Gastrocnemius medialis (tissue), 4 donors: ENCODE measurements around the gene HMMR.

ENCODE experiments used
- POLR2A ChIP-seq, 2 donors: fragments of 450-650 bp; IDR thresholded peaks; one replicate each; pipeline ENCODE4 v1.6.1; 2017; ENCODE audit warnings: antibody characterized with exemption in 2 of 2, mild to moderate bottlenecking in 2 of 2, moderate library complexity in 2 of 2
- TF ChIP-seq, protein P1 (sequence below), 5 experiments: fragments of 450-650 bp in 3 of 5; fragments of 200-600 bp in 2 of 5; sonication (generic) in 2 of 5; IDR thresholded peaks in 4 of 5; conservative IDR thresholded peaks in 1 of 5; 1 replicate in 4 of 5; 2 replicates in 1 of 5; pipeline ENCODE4 v1.5.1; 2016 to 2019; ENCODE audit warnings: antibody characterized with exemption in 5 of 5, mild to moderate bottlenecking in 3 of 5, moderate library complexity in 3 of 5

DNA sequence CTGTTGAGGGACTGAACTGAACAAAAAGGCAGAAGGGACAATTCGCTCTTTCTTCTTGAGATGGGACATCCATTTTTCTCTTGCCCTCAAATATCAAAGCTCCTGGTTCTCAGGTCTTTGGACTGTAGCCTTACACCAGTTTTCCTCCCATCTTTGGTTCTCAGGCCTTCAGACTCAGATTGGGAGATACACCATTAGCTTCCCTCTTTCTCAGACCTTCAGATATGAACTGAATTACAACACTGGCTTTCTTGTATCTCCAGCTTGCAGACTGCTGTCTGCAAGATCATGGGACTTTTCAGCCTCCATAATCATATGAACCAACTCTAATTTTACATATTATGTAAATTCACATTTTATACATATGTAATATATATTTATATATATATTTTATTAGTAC lies 35.6 kb upstream of the HMMR start:
- TF ChIP-seq, protein P1, sequence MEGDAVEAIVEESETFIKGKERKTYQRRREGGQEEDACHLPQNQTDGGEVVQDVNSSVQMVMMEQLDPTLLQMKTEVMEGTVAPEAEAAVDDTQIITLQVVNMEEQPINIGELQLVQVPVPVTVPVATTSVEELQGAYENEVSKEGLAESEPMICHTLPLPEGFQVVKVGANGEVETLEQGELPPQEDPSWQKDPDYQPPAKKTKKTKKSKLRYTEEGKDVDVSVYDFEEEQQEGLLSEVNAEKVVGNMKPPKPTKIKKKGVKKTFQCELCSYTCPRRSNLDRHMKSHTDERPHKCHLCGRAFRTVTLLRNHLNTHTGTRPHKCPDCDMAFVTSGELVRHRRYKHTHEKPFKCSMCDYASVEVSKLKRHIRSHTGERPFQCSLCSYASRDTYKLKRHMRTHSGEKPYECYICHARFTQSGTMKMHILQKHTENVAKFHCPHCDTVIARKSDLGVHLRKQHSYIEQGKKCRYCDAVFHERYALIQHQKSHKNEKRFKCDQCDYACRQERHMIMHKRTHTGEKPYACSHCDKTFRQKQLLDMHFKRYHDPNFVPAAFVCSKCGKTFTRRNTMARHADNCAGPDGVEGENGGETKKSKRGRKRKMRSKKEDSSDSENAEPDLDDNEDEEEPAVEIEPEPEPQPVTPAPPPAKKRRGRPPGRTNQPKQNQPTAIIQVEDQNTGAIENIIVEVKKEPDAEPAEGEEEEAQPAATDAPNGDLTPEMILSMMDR (IDR thresholded peaks at IDR 0.05 in 4 of 5, conservative IDR thresholded peaks at IDR 0.05 in 1 of 5): no peak
- TF ChIP-seq POLR2A (IDR thresholded peaks at IDR 0.05): no peak
